H1 (cell line): Measurements from ENCODE around the gene PRKN. TPM values are rescaled to one million over a fixed set of nuclear protein-coding genes. Genes with fewer than 3 reads are reported as not detected.

Experiments
- CTCF ChIA-PET: fragments of 300-600 bp; sonication (Branson Sonifier 250); formaldehyde crosslinking; loops from one replicate; lab custom pipeline; 2021; ENCODE audit not compliant: partially characterized antibody; lab: Charles Lee
- POLR2A ChIA-PET: fragments of 300-600 bp; sonication (Branson Sonifier 250); formaldehyde crosslinking; loops from one replicate; lab custom pipeline; 2021; ENCODE audit warnings: inconsistent platforms; ENCODE audit not compliant: partially characterized antibody; lab: Charles Lee
- DNase-seq, 2 experiments: peaks; one replicate each; pipeline versions ENCODE4 v3.0.0 to v3.0.0-alpha.2; 2010 to 2022; ENCODE audit warnings: low spot score in 2 of 2, low read depth in 1 of 2, mixed read lengths in 1 of 2
- FAIRE-seq: peaks from 2 replicates; lab custom pipeline; 2011; peaks lifted over from hg19 to GRCh38; lab: Jason Lieb, UNC
- H2AFZ ChIP-seq: 2 replicates; pipeline ENCODE4 v1.8.1; 2012; ENCODE audit warnings: low read length, inconsistent platforms
- H2AK5ac ChIP-seq: 2 replicates; pipeline ENCODE4 v1.6.1; 2013; ENCODE audit warnings: low read depth, low read length
- H2BK120ac ChIP-seq: replicated peaks from 2 replicates; pipeline ENCODE3; 2013; ENCODE audit warnings: low read depth, low read length, inconsistent platforms
- H2BK12ac ChIP-seq: 2 replicates; pipeline ENCODE4 v1.6.1; 2013; ENCODE audit warnings: low read depth, low read length
- H2BK15ac ChIP-seq: 2 replicates; pipeline ENCODE4 v1.6.1; 2013; ENCODE audit warnings: low read length
- H2BK20ac ChIP-seq: 2 replicates; pipeline ENCODE4 v1.6.1; 2013; ENCODE audit warnings: low read length
- H2BK5ac ChIP-seq: 2 replicates; pipeline ENCODE4 v1.6.1; 2013; ENCODE audit warnings: low read depth, low read length
- H3K14ac ChIP-seq: 2 replicates; pipeline ENCODE4 v1.6.1; 2013; ENCODE audit warnings: inconsistent platforms; ENCODE audit not compliant: insufficient read length
- H3K18ac ChIP-seq: 2 replicates; pipeline ENCODE4 v1.6.1; 2013; ENCODE audit warnings: low read length; ENCODE audit errors: extremely low read depth
- H3K23ac ChIP-seq: 2 replicates; pipeline ENCODE4 v1.6.1; 2013; ENCODE audit warnings: inconsistent platforms; ENCODE audit not compliant: insufficient read length
- H3K23me2 ChIP-seq: 2 replicates; pipeline ENCODE4 v1.6.1; 2013; ENCODE audit warnings: low read depth, low read length
- H3K27ac ChIP-seq: 2 replicates; pipeline ENCODE4 v1.6.1; 2011; ENCODE audit warnings: low read depth, low read length, inconsistent platforms
- H3K27me3 ChIP-seq, 4 experiments: replicated peaks in 1 of 4; 1 replicate in 1 of 4; 2 replicates in 3 of 4; pipeline versions ENCODE4 v1.6.1 to v1.8.1; 2011 to 2013; ENCODE audit warnings: low read length in 3 of 4, mild to moderate bottlenecking in 3 of 4, inconsistent platforms in 2 of 4, mixed read lengths in 2 of 4, moderate library complexity in 1 of 4; ENCODE audit not compliant: control insufficient read depth in 3 of 4, insufficient read depth in 3 of 4; ENCODE audit errors: extremely low read depth in 1 of 4
- H3K36me3 ChIP-seq, 4 experiments: 2 replicates each; pipeline versions ENCODE4 v1.6.1 to v1.8.1; 2011 to 2013; ENCODE audit warnings: mild to moderate bottlenecking in 4 of 4, low read length in 3 of 4, moderate library complexity in 2 of 4, control low read depth in 1 of 4, inconsistent platforms in 1 of 4; ENCODE audit not compliant: insufficient read depth in 4 of 4, control insufficient read depth in 2 of 4
- H3K4ac ChIP-seq: replicated peaks from 2 replicates; pipeline ENCODE3; 2013; ENCODE audit warnings: low read length, low read depth, mixed read lengths, inconsistent platforms; ENCODE audit not compliant: insufficient read length
- H3K4me1 ChIP-seq, 4 experiments: replicated peaks in 1 of 4; 1 replicate in 1 of 4; 2 replicates in 3 of 4; pipeline versions ENCODE4 v1.6.1 to v1.8.1; 2011 to 2013; ENCODE audit warnings: low read length in 3 of 4, inconsistent platforms in 2 of 4, mixed read lengths in 1 of 4; ENCODE audit not compliant: insufficient read depth in 4 of 4, control insufficient read depth in 3 of 4
- H3K4me2 ChIP-seq, 2 experiments: 2 replicates each; pipeline versions ENCODE4 v1.6.1 to v1.8.1; 2011 to 2013; ENCODE audit warnings: low read depth in 2 of 2, low read length in 2 of 2, control low read depth in 1 of 2, inconsistent platforms in 1 of 2, mild to moderate bottlenecking in 1 of 2; ENCODE audit not compliant: insufficient read depth in 1 of 2
- H3K4me3 ChIP-seq, 4 experiments: fragments of 200-600, 300-600 bp in 1 of 4; sonication (generic), shearing (Covaris generic), sonication (Bioruptor Twin) in 1 of 4; 2 replicates each; pipeline versions ENCODE4 v1.5.1 to v1.8.1; 2011 to 2016; ENCODE audit warnings: low read length in 4 of 4, low read depth in 3 of 4, control low read depth in 2 of 4, inconsistent platforms in 2 of 4, mild to moderate bottlenecking in 2 of 4, mixed read lengths in 1 of 4, moderate library complexity in 1 of 4; ENCODE audit not compliant: insufficient read depth in 2 of 4; ENCODE audit errors: extremely low read depth in 1 of 4
- H3K56ac ChIP-seq: replicated peaks from 2 replicates; pipeline ENCODE3; 2013; ENCODE audit warnings: low read depth, mild to moderate bottlenecking, mixed read lengths, low read length, inconsistent platforms; ENCODE audit not compliant: insufficient read length
- H3K79me1 ChIP-seq: 2 replicates; pipeline ENCODE4 v1.6.1; 2013; ENCODE audit warnings: low read depth, low read length, control low read depth
- H3K79me2 ChIP-seq, 2 experiments: 2 replicates each; pipeline versions ENCODE4 v1.6.1 to v1.8.1; 2012 to 2013; ENCODE audit warnings: low read length in 2 of 2, mild to moderate bottlenecking in 2 of 2, inconsistent platforms in 1 of 2; ENCODE audit not compliant: insufficient read depth in 2 of 2, control insufficient read depth in 1 of 2
- H3K9ac ChIP-seq, 4 experiments: replicated peaks in 1 of 4; 1 replicate in 1 of 4; 2 replicates in 3 of 4; pipeline versions ENCODE4 v1.6.1 to v1.8.1; 2011 to 2013; ENCODE audit warnings: low read depth in 3 of 4, low read length in 3 of 4, control low read depth in 2 of 4, mild to moderate bottlenecking in 2 of 4, moderate library complexity in 2 of 4, inconsistent platforms in 1 of 4; ENCODE audit errors: extremely low read depth in 1 of 4
- H3K9me3 ChIP-seq, 2 experiments: 2 replicates each; pipeline versions ENCODE4 v1.6.1 to v1.8.1; 2012 to 2013; ENCODE audit warnings: mild to moderate bottlenecking in 2 of 2, moderate library complexity in 2 of 2, control low read depth in 1 of 2, inconsistent platforms in 1 of 2, low read depth in 1 of 2, low read length in 1 of 2, mixed read lengths in 1 of 2; ENCODE audit not compliant: insufficient read depth in 2 of 2
- H4K20me1 ChIP-seq, 2 experiments: replicated peaks in 1 of 2; 2 replicates each; pipeline versions ENCODE3 to v1.8.1; 2011 to 2013; ENCODE audit warnings: inconsistent platforms in 2 of 2, low read length in 2 of 2, mild to moderate bottlenecking in 1 of 2; ENCODE audit not compliant: insufficient read depth in 2 of 2, control insufficient read depth in 1 of 2
- H4K5ac ChIP-seq: 2 replicates; pipeline ENCODE4 v1.6.1; 2013; ENCODE audit warnings: low read length, low read depth, mixed read lengths, inconsistent platforms; ENCODE audit not compliant: insufficient read length
- H4K8ac ChIP-seq: 2 replicates; pipeline ENCODE4 v1.8.0; 2013; ENCODE audit warnings: mild to moderate bottlenecking, moderate library complexity, low read length, inconsistent platforms; ENCODE audit not compliant: insufficient read depth; ENCODE audit errors: extremely low read depth
- H4K91ac ChIP-seq: replicated peaks from 2 replicates; pipeline ENCODE3; 2013; ENCODE audit warnings: low read length, mixed read lengths, inconsistent platforms; ENCODE audit not compliant: insufficient read length
- BRCA1 ChIP-seq: IDR thresholded peaks from 2 replicates; pipeline ENCODE4 v1.6.1; 2012; ENCODE audit warnings: low read depth, low read length, improper control_type of control experiment
- CBX5 ChIP-seq: fragments of 300-800, 300-1000 bp; sonication (generic); IDR thresholded peaks from 2 replicates; pipeline ENCODE4 v1.7.1; 2016; ENCODE audit warnings: antibody characterized with exemption, low read length, low read depth
- CBX8 ChIP-seq: fragments of 300-800, 300-1000 bp; sonication (generic); IDR thresholded peaks from 2 replicates; pipeline ENCODE4 v1.7.1; 2016; ENCODE audit warnings: low read depth, low read length, borderline replicate concordance
- CHD1 ChIP-seq: IDR thresholded peaks from 2 replicates; pipeline ENCODE4 v1.6.1; 2012; ENCODE audit warnings: low read depth, low read length, improper control_type of control experiment
- EP300 ChIP-seq, 2 experiments: IDR thresholded peaks; 1 replicate in 1 of 2; 2 replicates in 1 of 2; pipeline ENCODE4 v1.6.1; 2011 to 2012; ENCODE audit warnings: low read depth in 2 of 2, low read length in 2 of 2, mild to moderate bottlenecking in 2 of 2, borderline replicate concordance in 1 of 2, inconsistent platforms in 1 of 2, moderate library complexity in 1 of 2
- HDAC2 ChIP-seq, 2 experiments: fragments of 300-600 bp in 1 of 2; sonication (generic) in 1 of 2; IDR thresholded peaks; 2 replicates each; pipeline ENCODE4 v1.6.1; 2011 to 2012; ENCODE audit warnings: low read depth in 2 of 2, low read length in 2 of 2, mild to moderate bottlenecking in 2 of 2, moderate library complexity in 2 of 2, borderline replicate concordance in 1 of 2, inconsistent platforms in 1 of 2
- KDM4A ChIP-seq: IDR thresholded peaks from one replicate; pipeline ENCODE4 v1.7.1; 2012; ENCODE audit warnings: low read depth, mild to moderate bottlenecking, moderate library complexity, low read length, inconsistent platforms; ENCODE audit not compliant: severe bottlenecking
- KDM5A ChIP-seq: fragments of 200-600 bp; IDR thresholded peaks from 2 replicates; pipeline ENCODE4 v1.7.1; 2012; ENCODE audit warnings: mild to moderate bottlenecking, low read length, inconsistent platforms, mixed read lengths
- POLR2A ChIP-seq, 2 experiments: IDR thresholded peaks; 1 replicate in 1 of 2; 2 replicates in 1 of 2; pipeline ENCODE4 v1.6.1; 2011; ENCODE audit warnings: low read depth in 2 of 2, low read length in 2 of 2, mild to moderate bottlenecking in 2 of 2; ENCODE audit errors: control extremely low read depth in 1 of 2
- POLR2AphosphoS5 ChIP-seq: IDR thresholded peaks from 2 replicates; pipeline ENCODE4 v1.6.1; 2011; ENCODE audit warnings: low read depth, low read length
- RNF2 ChIP-seq: fragments of 200-900, 300-1000 bp; sonication (generic); IDR thresholded peaks from 2 replicates; pipeline ENCODE4 v1.7.1; 2016; ENCODE audit warnings: borderline replicate concordance, low read depth, mild to moderate bottlenecking, antibody characterized with exemption, low read length; ENCODE audit not compliant: poor library complexity, severe bottlenecking; ENCODE audit errors: missing control alignments
- SAP30 ChIP-seq: fragments of 300-600 bp; sonication (generic); IDR thresholded peaks from 2 replicates; pipeline ENCODE4 v1.7.1; 2012; ENCODE audit warnings: low read length, moderate library complexity, mild to moderate bottlenecking, inconsistent platforms; ENCODE audit not compliant: insufficient read depth, insufficient replicate concordance
- SP1 ChIP-seq: IDR thresholded peaks from 2 replicates; pipeline ENCODE4 v1.6.1; 2011; ENCODE audit warnings: low read depth, low read length
- TCF12 ChIP-seq: IDR thresholded peaks from 2 replicates; pipeline ENCODE4 v1.6.1; 2011; ENCODE audit warnings: low read depth, mild to moderate bottlenecking, low read length
- TEAD4 ChIP-seq: IDR thresholded peaks from 2 replicates; pipeline ENCODE4 v1.6.1; 2012; ENCODE audit warnings: low read depth, low read length, inconsistent platforms, mixed read lengths
- WGBS, 2 experiments: shearing (Covaris generic) in 1 of 2; methylation state at CpG; one replicate each; pipeline versions ENCODE4 v1.1.6 to v1.1.7; 2013 to 2015; ENCODE audit warnings: low lambda C conversion rate in 2 of 2, mixed read lengths in 2 of 2, inconsistent platforms in 1 of 2, low coverage in 1 of 2, missing lambda C conversion rate in 1 of 2; ENCODE audit not compliant: insufficient replicate concordance in 2 of 2, insufficient coverage in 1 of 2, insufficient read length in 1 of 2; ENCODE audit errors: extremely low coverage in 1 of 2, missing lambda C conversion rate in 1 of 2; 5-methylcytosine and 5-hydroxymethylcytosine counted together
- polyA plus RNA-seq, 7 experiments: library from polyadenylated mRNA; depleted of rRNA in 3 of 7; stranded (reverse) in 5 of 7; unstranded in 2 of 7; fragments of >200 nt in 5 of 7; fragments of 200-250 nt in 2 of 7; gene quantifications; 1 replicate in 5 of 7; 2 replicates in 1 of 7; 4 replicates in 1 of 7; pipeline versions ENCODE4 v1.2.1 to v1.2.3, GENCODE V29; 2011 to 2013; ENCODE audit warnings: missing spikeins in 2 of 7, mixed read lengths in 2 of 7
- total RNA-seq: library from RNA; stranded (reverse); fragmentation: NEBNext Ultra II Directional; extraction: Animal tissue kit (Norgen Biotek cat#: 25700); gene quantifications from 2 replicates; pipeline ENCODE4 v1.2.1, GENCODE V29; 2021

Gene PRKN
- total and polyA plus RNA-seq, 2 of the 8 experiments (the other 6 are each of a cell fraction or from before 2014, with no cell fraction given): 0.13 to 0.29 TPM

DNA sequence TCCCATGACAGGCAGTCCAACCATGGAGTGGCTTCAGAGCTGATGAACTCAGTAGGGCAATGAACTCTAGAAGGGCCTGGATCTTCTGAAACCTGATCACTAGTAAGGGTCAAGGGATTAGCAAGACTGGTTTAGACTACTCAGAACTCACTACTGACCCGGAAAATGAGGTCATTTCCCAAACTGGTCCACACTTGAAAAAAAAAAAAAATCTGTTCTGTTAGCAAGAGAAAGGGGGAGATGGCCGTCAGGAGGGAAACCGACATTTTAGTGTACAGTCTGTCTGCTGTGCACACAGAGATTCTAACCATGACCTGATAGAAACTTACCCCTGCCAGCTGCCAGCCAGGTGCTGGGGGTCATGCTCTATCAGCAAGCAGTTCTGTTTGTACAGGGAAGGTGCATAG, 1191.3 kb downstream of the PRKN start:
- POLR2A ChIA-PET: no interaction called here
- Histone ChIP-seq H2AK5ac (no peak overlapping the region), H4K5ac (no peak overlapping the region), H4K91ac (no peak overlapping the region), H2BK20ac (no peak overlapping the region), H3K4ac (no peak overlapping the region), H2BK12ac (no peak overlapping the region), H3K23me2 (no peaks in the 10 kb centered on the region), H3K14ac (no peak overlapping the region), H3K56ac (no peak overlapping the region), H3K4me1 (no peaks in the 10 kb centered on the region), H2BK5ac (no peak overlapping the region), H3K9ac (no peak overlapping the region), H3K79me2 (no peaks in the 10 kb centered on the region), H3K4me2 (no peak overlapping the region), H3K4me3 (no peak overlapping the region), H3K9me3 (no peaks in the 10 kb centered on the region), H3K23ac (no peak overlapping the region), H3K27me3 (no peaks in the 10 kb centered on the region)
- WGBS, 2 experiments: 95% methylated on average over 3 of the region's 3 CpGs; no CpG with 5 or more reads in 1 of the 2 experiments
- no peak for DNase-seq
- TF ChIP-seq TCF12 (no peak), EP300 (IDR thresholded peaks at IDR 0.05; ENCODE audit: borderline replicate concordance in 1 of 2, low read depth in 2 of 2, low read length in 2 of 2) (no peak), BRCA1 (no peak), HDAC2 (IDR thresholded peaks at IDR 0.05; ENCODE audit: borderline replicate concordance in 1 of 2, low read depth in 2 of 2, low read length in 2 of 2) (no peak), CHD1 (no peak), KDM4A (no peak), SAP30 (no peak), TEAD4 (no peak), KDM5A (no peak), POLR2A (IDR thresholded peaks at IDR 0.05; ENCODE audit: control extremely low read depth in 1 of 2, low read depth in 2 of 2, low read length in 2 of 2) (no peak), RNF2 (no peak), CBX5 (no peak), CBX8 (no peak), SP1 (no peak), POLR2AphosphoS5 (no peak)
- TF ChIP-seq, all 59 proteins: peak for 0
- H3K27ac ChIP-seq: no peak overlapping the region
- no peak overlapping the region for H4K8ac ChIP-seq
- CTCF ChIA-PET: no interaction called here
- no peak overlapping the region for H2BK120ac ChIP-seq
- H2BK15ac ChIP-seq: no peak overlapping the region
- no peak for FAIRE-seq
- H3K36me3 ChIP-seq: no peaks in the 10 kb centered on the region
- H3K79me1 ChIP-seq: no peaks in the 10 kb centered on the region
- H4K20me1 ChIP-seq: no peaks in the 10 kb centered on the region
- no peak overlapping the region for H2AFZ ChIP-seq
- no peak overlapping the region for H3K18ac ChIP-seq
